ENCODE data around the gene MAP7. TPM values are rescaled to one million over a fixed set of nuclear protein-coding genes. Genes with fewer than 3 reads are reported as not detected.
"Not testable (repeated sequence)": the region's sequence is repeated elsewhere in the genome, so short reads cannot be mapped to it uniquely, and the experiment has no call there.

MAP7 gene
- total RNA-seq, 2 experiments from 2014 or later = 0.45 to 0.49 TPM

DNA sequence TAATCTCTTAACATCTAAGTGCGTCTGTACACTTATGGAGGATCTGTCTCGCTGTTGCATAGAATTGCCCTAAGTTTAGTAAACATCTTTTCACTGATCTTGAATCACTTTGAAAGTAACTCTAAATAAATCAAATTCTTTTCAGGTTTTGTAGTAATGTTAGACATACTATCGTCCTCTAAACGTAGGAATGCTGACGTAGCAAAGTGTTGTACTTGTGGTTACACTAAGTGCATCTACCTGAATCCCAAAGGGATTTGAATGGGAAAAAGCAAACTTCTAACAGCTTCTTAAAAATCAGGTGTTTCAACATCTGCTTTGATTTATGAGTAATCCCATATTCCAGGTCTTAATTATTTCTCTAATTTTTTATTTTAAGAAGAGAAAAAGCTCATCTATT lies 49.8 kb downstream of the MAP7 start:
- H3K9me3 Mint-ChIP-seq = no peaks in the 10 kb centered on the region
- no peak overlapping the region for H3K4me3 Mint-ChIP-seq
- POLR2A ChIA-PET = no interaction called here
- Histone ChIP-seq H3K9me3 (ENCODE audit: control insufficient read depth in 1 of 2, insufficient read depth in 1 of 2, low read length in 2 of 2) (no peaks in the 10 kb centered on the region), H3K4me3 (ENCODE audit: low read length) (no peak overlapping the region), H3K4me1 (ENCODE audit: insufficient read depth, low read length) (no peaks in the 10 kb centered on the region), H3K36me3 (ENCODE audit: insufficient read depth, low read length) (no peaks in the 10 kb centered on the region), H3K27ac (ENCODE audit: low read depth in 1 of 2, low read length in 2 of 2) (no peak overlapping the region), H3K27me3 (ENCODE audit: control insufficient read depth in 1 of 2, insufficient read depth in 2 of 2, low read length in 2 of 2) (no peaks in the 10 kb centered on the region)
- no peaks in the 10 kb centered on the region for H3K4me1 Mint-ChIP-seq (ENCODE audit: low read depth)
- H3K27me3 Mint-ChIP-seq = no peaks in the 10 kb centered on the region
- H3K27ac Mint-ChIP-seq = no peak overlapping the region
- CTCF ChIA-PET = no interaction called here
- intact Hi-C loops (cut with DNase I, micrococcal nuclease) = no loop called here
- ATAC-seq (ENCODE audit: poor library complexity) = no peak
- H3K36me3 Mint-ChIP-seq (ENCODE audit: low read depth) = no peaks in the 10 kb centered on the region
- TF ChIP-seq, protein P1, sequence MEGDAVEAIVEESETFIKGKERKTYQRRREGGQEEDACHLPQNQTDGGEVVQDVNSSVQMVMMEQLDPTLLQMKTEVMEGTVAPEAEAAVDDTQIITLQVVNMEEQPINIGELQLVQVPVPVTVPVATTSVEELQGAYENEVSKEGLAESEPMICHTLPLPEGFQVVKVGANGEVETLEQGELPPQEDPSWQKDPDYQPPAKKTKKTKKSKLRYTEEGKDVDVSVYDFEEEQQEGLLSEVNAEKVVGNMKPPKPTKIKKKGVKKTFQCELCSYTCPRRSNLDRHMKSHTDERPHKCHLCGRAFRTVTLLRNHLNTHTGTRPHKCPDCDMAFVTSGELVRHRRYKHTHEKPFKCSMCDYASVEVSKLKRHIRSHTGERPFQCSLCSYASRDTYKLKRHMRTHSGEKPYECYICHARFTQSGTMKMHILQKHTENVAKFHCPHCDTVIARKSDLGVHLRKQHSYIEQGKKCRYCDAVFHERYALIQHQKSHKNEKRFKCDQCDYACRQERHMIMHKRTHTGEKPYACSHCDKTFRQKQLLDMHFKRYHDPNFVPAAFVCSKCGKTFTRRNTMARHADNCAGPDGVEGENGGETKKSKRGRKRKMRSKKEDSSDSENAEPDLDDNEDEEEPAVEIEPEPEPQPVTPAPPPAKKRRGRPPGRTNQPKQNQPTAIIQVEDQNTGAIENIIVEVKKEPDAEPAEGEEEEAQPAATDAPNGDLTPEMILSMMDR (IDR thresholded peaks at IDR 0.05) = no peak
- no peak for DNase-seq

- CTCF ChIA-PET = no interaction called here
- POLR2A ChIA-PET = interaction anchor here (1.1 kb wide), 1 partner anchor 11 kb away, joined by 3 read pairs; no protein-coding TSS in a partner anchor
- H3K4me1 Mint-ChIP-seq (ENCODE audit: low read depth) = no peaks in the 10 kb centered on the region
These were observed 50.9 kb downstream of the MAP7 start for GRCh38 chr6:136499370-136499769.

GRCh38 chr6:136496449-136496848 lies 53.8 kb downstream of the MAP7 start:
- H3K27ac Mint-ChIP-seq; H3K4me3 Mint-ChIP-seq; ATAC-seq (ENCODE audit: poor library complexity); H3K9me3 Mint-ChIP-seq; H3K36me3 ChIP-seq (ENCODE audit: insufficient read depth, low read length); H3K4me3 ChIP-seq (ENCODE audit: low read length); H3K36me3 Mint-ChIP-seq (ENCODE audit: low read depth); CTCF ChIA-PET; H3K9me3 ChIP-seq (ENCODE audit: control insufficient read depth in 1 of 2, insufficient read depth in 1 of 2, low read length in 2 of 2); H3K4me1 Mint-ChIP-seq (ENCODE audit: low read depth); H3K4me1 ChIP-seq (ENCODE audit: insufficient read depth, low read length); DNase-seq; H3K27me3 Mint-ChIP-seq; H3K27ac ChIP-seq (ENCODE audit: low read depth in 1 of 2, low read length in 2 of 2); intact Hi-C loops (cut with DNase I, micrococcal nuclease); H3K27me3 ChIP-seq (ENCODE audit: control insufficient read depth in 1 of 2, insufficient read depth in 2 of 2, low read length in 2 of 2): not testable (repeated sequence)
- POLR2A ChIA-PET = interaction anchor here (0.6 kb wide), 1 partner anchor 137 kb away, joined by 3 read pairs; no protein-coding TSS in a partner anchor

More at GRCh38 chr6:136499370-136499769, 50.9 kb downstream of the MAP7 start:
- H3K27me3 ChIP-seq (ENCODE audit: control insufficient read depth in 1 of 2, insufficient read depth in 2 of 2, low read length in 2 of 2) = no peaks in the 10 kb centered on the region
- H3K9me3 ChIP-seq (ENCODE audit: control insufficient read depth in 1 of 2, insufficient read depth in 1 of 2, low read length in 2 of 2) = no peaks in the 10 kb centered on the region
- H3K4me3 Mint-ChIP-seq = no peak overlapping the region
- ATAC-seq (ENCODE audit: poor library complexity) = no peak
- no peaks in the 10 kb centered on the region for H3K4me1 ChIP-seq (ENCODE audit: insufficient read depth, low read length)
- intact Hi-C loops (cut with DNase I, micrococcal nuclease) = no loop called here
- no peaks in the 10 kb centered on the region for H3K9me3 Mint-ChIP-seq
- H3K36me3 ChIP-seq (ENCODE audit: insufficient read depth, low read length) = no peaks in the 10 kb centered on the region
- H3K27ac ChIP-seq (ENCODE audit: low read depth in 1 of 2, low read length in 2 of 2) = no peak overlapping the region
- no peak for DNase-seq
- TF ChIP-seq, protein P1 (IDR thresholded peaks at IDR 0.05) = no peak
- no peaks in the 10 kb centered on the region for H3K36me3 Mint-ChIP-seq (ENCODE audit: low read depth)
- no peak overlapping the region for H3K4me3 ChIP-seq (ENCODE audit: low read length)
- H3K27ac Mint-ChIP-seq = no peak overlapping the region
- H3K27me3 Mint-ChIP-seq = no peaks in the 10 kb centered on the region

DNA sequence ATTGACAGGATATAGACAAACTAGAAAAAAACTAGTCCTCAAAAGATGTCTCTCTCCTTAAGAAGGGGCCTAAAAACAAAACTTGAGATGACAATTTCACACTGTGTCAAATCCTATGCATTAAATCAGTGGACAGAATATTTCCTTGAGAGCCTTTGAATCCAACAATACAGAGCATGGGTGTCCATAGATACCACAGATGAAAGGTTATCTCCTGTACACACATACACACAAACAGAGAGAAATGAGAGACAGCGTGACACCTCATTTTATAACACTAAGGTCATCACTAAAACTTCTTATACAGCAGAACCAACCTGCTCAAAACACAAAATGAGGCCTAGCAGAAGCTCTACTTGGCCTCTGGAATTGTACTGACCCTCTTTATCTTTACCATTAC lies 55.5 kb downstream of the MAP7 start:
- CTCF ChIA-PET = no interaction called here
- Mint-ChIP-seq H3K4me3 (no peak overlapping the region), H3K27me3 (no peaks in the 10 kb centered on the region), H3K36me3 (ENCODE audit: low read depth) (no peaks in the 10 kb centered on the region), H3K4me1 (ENCODE audit: low read depth) (no peaks in the 10 kb centered on the region), H3K27ac (no peak overlapping the region), H3K9me3 (no peaks in the 10 kb centered on the region)
- no peak overlapping the region for H3K4me3 ChIP-seq (ENCODE audit: low read length)
- no peaks in the 10 kb centered on the region for H3K27me3 ChIP-seq (ENCODE audit: control insufficient read depth in 1 of 2, insufficient read depth in 2 of 2, low read length in 2 of 2)
- intact Hi-C loops (cut with DNase I, micrococcal nuclease) = no loop called here
- H3K9me3 ChIP-seq (ENCODE audit: control insufficient read depth in 1 of 2, insufficient read depth in 1 of 2, low read length in 2 of 2) = no peaks in the 10 kb centered on the region
- H3K4me1 ChIP-seq (ENCODE audit: insufficient read depth, low read length) = no peaks in the 10 kb centered on the region
- POLR2A ChIA-PET = no interaction called here
- H3K27ac ChIP-seq (ENCODE audit: low read depth in 1 of 2, low read length in 2 of 2) = no peak overlapping the region
- TF ChIP-seq, protein P1 (IDR thresholded peaks at IDR 0.05) = no peak
- DNase-seq (no peak), ATAC-seq (ENCODE audit: poor library complexity) (no peak)
- H3K36me3 ChIP-seq (ENCODE audit: insufficient read depth, low read length) = no peaks in the 10 kb centered on the region

All from CD4-positive, alpha-beta T cell (primary cell).